HepG2 (cell line): ENCODE measurements around the gene SOBP. TPM values are rescaled to one million over a fixed set of nuclear protein-coding genes. Genes with fewer than 3 reads are reported as not detected.

Experiments used
- ATAC-seq: fragments of 200-7000 bp; cut with Tn5 transposase; 3 replicates; pipeline ENCODE4 v1.9.1; 2020; ENCODE audit warnings: mild to moderate bottlenecking, moderate library complexity
- BruUV-seq: library from RNA; stranded (reverse); fragments of 400-500 nt; replicated peaks from 2 replicates; lab custom pipeline; 2021; lab: Mats Ljungman, UMichigan
- CTCF ChIA-PET: fragments of 300-600 bp; formaldehyde crosslinking; extraction: SDS; loops from one replicate; lab custom pipeline; 2021; ENCODE audit warnings: low total read pairs, inconsistent platforms, low intra/inter-chr PET ratio; lab: Yijun Ruan, JAX
- POLR2A ChIA-PET: fragments of 350-600 bp; sonication (Branson Sonifier 250); formaldehyde crosslinking; loops from one replicate; lab custom pipeline; 2020; ENCODE audit warnings: antibody characterized with exemption, inconsistent platforms; lab: Yijun Ruan, JAX
- DNase-seq: peaks from one replicate; pipeline ENCODE4 v3.0.0-alpha.2; 2015; ENCODE audit warnings: low spot score
- FAIRE-seq: peaks from 3 replicates; lab custom pipeline; 2011; peaks lifted over from hg19 to GRCh38; lab: Jason Lieb, UNC
- H2AFZ ChIP-seq: one replicate; pipeline ENCODE4 v1.6.1; 2011; ENCODE audit warnings: low read length, inconsistent platforms
- H3K27ac ChIP-seq: fragments of 300-600 bp; 3 replicates; pipeline ENCODE4 v1.8.0; 2011; ENCODE audit warnings: mixed run types, mild to moderate bottlenecking, mixed read lengths, low read length, inconsistent platforms; ENCODE audit not compliant: insufficient read depth; ENCODE audit errors: extremely low read length
- H3K27me3 ChIP-seq, 2 experiments: fragments of 200-600 bp in 1 of 2; 2 replicates in 1 of 2; 3 replicates in 1 of 2; pipeline versions ENCODE4 v1.6.0 to v1.8.0; 2011; ENCODE audit warnings: low read length in 2 of 2, mild to moderate bottlenecking in 2 of 2, moderate library complexity in 2 of 2, inconsistent platforms in 1 of 2; ENCODE audit not compliant: insufficient read depth in 2 of 2, control insufficient read depth in 1 of 2
- H3K36me3 ChIP-seq, 2 experiments: fragments of 200-600 bp in 1 of 2; replicated peaks in 1 of 2; 2 replicates in 1 of 2; 3 replicates in 1 of 2; pipeline versions ENCODE4 v1.5.1 to v1.8.0; 2011; ENCODE audit warnings: low read length in 2 of 2, inconsistent platforms in 1 of 2; ENCODE audit not compliant: insufficient read depth in 2 of 2, control insufficient read depth in 1 of 2
- H3K4me1 ChIP-seq: 2 replicates; pipeline ENCODE4 v1.5.1; 2012; ENCODE audit warnings: low read length, inconsistent platforms; ENCODE audit not compliant: insufficient read depth
- H3K4me2 ChIP-seq: 2 replicates; pipeline ENCODE4 v1.6.0; 2011; ENCODE audit warnings: low read depth, low read length, inconsistent platforms
- H3K4me3 ChIP-seq, 3 experiments: fragments of 200-600 bp in 1 of 3; sonication (generic), shearing (Covaris generic) in 1 of 3; replicated peaks in 1 of 3; 2 replicates each; pipeline ENCODE4 v1.5.1; 2011 to 2016; ENCODE audit warnings: low read length in 3 of 3, inconsistent platforms in 2 of 3, low read depth in 2 of 3, mild to moderate bottlenecking in 2 of 3, control low read depth in 1 of 3, mixed read lengths in 1 of 3; ENCODE audit not compliant: insufficient read depth in 1 of 3
- H3K79me2 ChIP-seq: one replicate; pipeline ENCODE4 v1.6.1; 2011; ENCODE audit warnings: low read length, inconsistent platforms; ENCODE audit not compliant: insufficient read depth
- H3K9ac ChIP-seq: 2 replicates; pipeline ENCODE4 v1.6.0; 2011; ENCODE audit warnings: mild to moderate bottlenecking, low read depth, low read length, inconsistent platforms; ENCODE audit not compliant: insufficient read depth
- H3K9me3 ChIP-seq: 2 replicates; pipeline ENCODE4 v1.5.1; 2012; ENCODE audit warnings: mild to moderate bottlenecking, low read length
- H4K20me1 ChIP-seq: 2 replicates; pipeline ENCODE4 v1.6.0; 2011; ENCODE audit warnings: inconsistent platforms, mild to moderate bottlenecking, low read length, moderate library complexity; ENCODE audit not compliant: insufficient read depth
- ARNT2 ChIP-seq: sonication (generic); formaldehyde crosslinking; IDR thresholded peaks from 2 replicates; pipeline ENCODE4 v1.8.0; 2022; ENCODE audit warnings: mild to moderate bottlenecking, low read depth, missing genetic modification reagents, moderate library complexity
- ARNTL ChIP-seq: sonication (generic); formaldehyde crosslinking; IDR thresholded peaks from 2 replicates; pipeline ENCODE4 v1.4.0; 2020; ENCODE audit warnings: mild to moderate bottlenecking, missing genetic modification reagents
- BORCS8-MEF2B ChIP-seq: sonication (generic); formaldehyde crosslinking; IDR thresholded peaks from 2 replicates; pipeline ENCODE4 v1.8.0; 2022; ENCODE audit warnings: mild to moderate bottlenecking, missing genetic modification reagents
- CBFB ChIP-seq: sonication (generic); formaldehyde crosslinking; IDR thresholded peaks from 2 replicates; pipeline ENCODE4 v1.4.0; 2020; ENCODE audit warnings: missing genetic modification reagents
- FOXJ3 ChIP-seq: sonication (generic); formaldehyde crosslinking; IDR thresholded peaks from 2 replicates; pipeline ENCODE4 v1.4.0; 2020; ENCODE audit warnings: missing genetic modification reagents, mild to moderate bottlenecking, borderline replicate concordance
- IKZF4 ChIP-seq: sonication (generic); formaldehyde crosslinking; IDR thresholded peaks from 2 replicates; pipeline ENCODE4 v1.5.1; 2020; ENCODE audit warnings: borderline replicate concordance, mild to moderate bottlenecking, low read depth, missing genetic modification reagents; ENCODE audit errors: not compliant biosample characterization
- IRX3 ChIP-seq: sonication (generic); formaldehyde crosslinking; IDR thresholded peaks from 2 replicates; pipeline ENCODE4 v1.8.1; 2023; ENCODE audit warnings: mild to moderate bottlenecking, low read depth, missing genetic modification reagents, borderline replicate concordance
- KMT2A ChIP-seq: sonication (generic); formaldehyde crosslinking; IDR thresholded peaks from 2 replicates; pipeline ENCODE4 v1.4.0; 2020; ENCODE audit warnings: missing genetic modification reagents
- MXD3 ChIP-seq: IDR thresholded peaks from 2 replicates; pipeline ENCODE4 v1.6.1; 2016; ENCODE audit warnings: mild to moderate bottlenecking, missing biosample characterization, missing genetic modification reagents
- NAIF1 ChIP-seq: sonication (generic); formaldehyde crosslinking; IDR thresholded peaks from 2 replicates; pipeline ENCODE4 v1.5.0; 2020; ENCODE audit warnings: mild to moderate bottlenecking, missing genetic modification reagents, borderline replicate concordance
- TEAD2 ChIP-seq: sonication (generic); formaldehyde crosslinking; IDR thresholded peaks from 2 replicates; pipeline ENCODE4 v1.9.0; 2021; ENCODE audit warnings: missing genetic modification reagents
- THAP9 ChIP-seq: sonication (generic); formaldehyde crosslinking; IDR thresholded peaks from 2 replicates; pipeline ENCODE4; 2020; ENCODE audit warnings: missing genetic modification reagents, mild to moderate bottlenecking, borderline replicate concordance
- ZBTB4 ChIP-seq: sonication (generic); formaldehyde crosslinking; IDR thresholded peaks from 2 replicates; pipeline ENCODE4 v1.4.0; 2020; ENCODE audit warnings: missing genetic modification reagents, mild to moderate bottlenecking, borderline replicate concordance
- ZEB1 ChIP-seq: IDR thresholded peaks from 2 replicates; pipeline ENCODE4 v1.6.1; 2012; ENCODE audit warnings: mild to moderate bottlenecking, low read depth, inconsistent platforms; ENCODE audit not compliant: insufficient replicate concordance
- ZMAT5 ChIP-seq: sonication (generic); formaldehyde crosslinking; IDR thresholded peaks from 2 replicates; pipeline ENCODE4 v1.5.0; 2020; ENCODE audit warnings: mild to moderate bottlenecking, low read depth, missing genetic modification reagents, borderline replicate concordance
- ZNF326 ChIP-seq: sonication (generic); formaldehyde crosslinking; IDR thresholded peaks from 2 replicates; pipeline ENCODE4 v1.4.0; 2020; ENCODE audit warnings: missing genetic modification reagents, borderline replicate concordance
- ZNF484 ChIP-seq: sonication (generic); formaldehyde crosslinking; IDR thresholded peaks from 2 replicates; pipeline ENCODE4 v1.5.1; 2020; ENCODE audit warnings: mild to moderate bottlenecking, low read depth, missing genetic modification reagents, borderline replicate concordance
- WGBS: methylation state at CpG from one replicate; pipeline ENCODE4 v1.1.6; 2017; ENCODE audit warnings: low lambda C conversion rate; 5-methylcytosine and 5-hydroxymethylcytosine counted together
- in situ Hi-C: cut with HindIII; loops from 2 replicates; pipeline ENCODE4 v1.10.0; 2017; ENCODE audit warnings: low pct_unique_long_range_greater_than_20kb; ENCODE audit not compliant: extremely low pct_ligation_motif_present
- intact Hi-C: fragments of 100-400 bp; cut with micrococcal nuclease; formaldehyde crosslinking; loops from one replicate; pipeline ENCODE4 v1.10.0; 2022; ENCODE audit not compliant: unreplicated experiment
- polyA plus RNA-seq, 8 experiments: library from polyadenylated mRNA; depleted of rRNA in 3 of 8; stranded (reverse) in 7 of 8; unstranded in 1 of 8; fragments of >200 nt; fragmentation: Illumina TruSeq in 4 of 8; extraction: Trizol in 4 of 8; gene quantifications; 2 replicates each; pipeline versions ENCODE4 v1.2.1 to v1.2.3, GENCODE V29; 2011 to 2016; ENCODE audit warnings: low read depth in 4 of 8, missing spikeins in 1 of 8, mixed read lengths in 1 of 8; ENCODE audit not compliant: insufficient read depth in 1 of 8
- total RNA-seq, 5 experiments: library from RNA; depleted of rRNA; stranded (reverse); fragments of >200 nt; fragmentation: Illumina TruSeq; extraction: Trizol; gene quantifications; 2 replicates each; pipeline ENCODE4 v1.2.3, GENCODE V29; 2016; ENCODE audit warnings: low read depth in 1 of 5

The SOBP gene
- total and polyA plus RNA-seq, 2 of the 13 experiments (the other 11 are each of a cell fraction or from before 2014, with no cell fraction given): 1.5 to 6.9 TPM

GRCh38 chr6:107539849-107540464 lies 50.0 kb downstream of the SOBP start:
- no peaks in the 10 kb centered on the region for H3K9me3 ChIP-seq
- peak overlapping the region; percentile 34 to 49 (median 40); a peak in 5 of 6 replicates for H3K4me3 ChIP-seq
- H3K9ac ChIP-seq: peak overlapping the region; percentile 80
- H3K4me1 ChIP-seq: peaks cover 38% of the 10 kb centered on the region
- BruUV-seq: TSS peak; percentile 87
- CTCF ChIA-PET: no interaction called here
- peaks cover 9% of the 10 kb centered on the region for H3K79me2 ChIP-seq
- no peak for DNase-seq
- no peaks in the 10 kb centered on the region for H3K27me3 ChIP-seq
- ATAC-seq: peak; percentile 41
- no peak overlapping the region for H2AFZ ChIP-seq
- in situ Hi-C loops (no loop called here), intact Hi-C loops (loop anchor here (1.0 kb wide), 1 partner anchor 47 kb away; no protein-coding TSS in a partner anchor)
- peak overlapping the region; percentile 95 for H3K27ac ChIP-seq
- 0% methylated on average over 2 of the region's 2 CpGs for WGBS
- no peaks in the 10 kb centered on the region for H4K20me1 ChIP-seq
- H3K36me3 ChIP-seq: peaks cover 0 to under 1% of the 10 kb centered on the region in 2 experiments; a peak in 4 of 5 replicates
- POLR2A ChIA-PET: interaction anchor here (0.8 to 3.3 kb wide), 12 partner anchors 9 to 130 kb away, joined by 3 to 41 read pairs (median 4); partner anchors contain the start of gene PDSS2
- H3K4me2 ChIP-seq: peak overlapping the region; percentile 88
- no peak for FAIRE-seq
- no peak for TF ChIP-seq IRX3 (CRISPR knock-in tag)
- TF ChIP-seq ZMAT5 (CRISPR knock-in tag): no peak
- TF ChIP-seq ZNF326: no peak
- TF ChIP-seq MXD3 (CRISPR knock-in tag): no peak
- TF ChIP-seq ARNTL (CRISPR knock-in tag): no peak
- TF ChIP-seq IKZF4 (CRISPR knock-in tag): no peak
- no peak for TF ChIP-seq KMT2A (CRISPR knock-in tag)
- TF ChIP-seq ZNF484 (CRISPR knock-in tag): no peak
- TF ChIP-seq TEAD2 (CRISPR knock-in tag): no peak
- no peak for TF ChIP-seq NAIF1 (CRISPR knock-in tag)
- no peak for TF ChIP-seq ZBTB4
- no peak for TF ChIP-seq THAP9 (CRISPR knock-in tag)
- no peak for TF ChIP-seq BORCS8-MEF2B (CRISPR knock-in tag)
- TF ChIP-seq CBFB (CRISPR knock-in tag): no peak
- TF ChIP-seq ARNT2 (CRISPR knock-in tag): 0 out of 2 replicates have a peak, but pooled peaks have one; percentile 13
- TF ChIP-seq FOXJ3 (CRISPR knock-in tag): no peak
- TF ChIP-seq ZEB1: peak; percentile 37
